Measurements from ENCODE around the gene EPS15. TPM values are rescaled to one million over a fixed set of nuclear protein-coding genes. Genes with fewer than 3 reads are reported as not detected.

The EPS15 gene
- polyA plus RNA-seq, 1 of the 3 experiments (the other 2 are of a cell fraction): 17.0 TPM

GRCh38 chr1:51418384-51418959, 100.6 kb downstream of the EPS15 start:
- H3K27me3 ChIP-seq (ENCODE audit: insufficient read depth): no peaks in the 10 kb centered on the region
- peak overlapping the region in 1 of 2 experiments; percentile 47; a peak in 1 of 4 replicates for H3K27ac ChIP-seq (ENCODE audit: low read depth in 2 of 2, low read length in 1 of 2)
- ChIA-PET CTCF (no interaction called here), POLR2A (no interaction called here)
- no peak overlapping the region for H3K9ac ChIP-seq
- no peak for TF ChIP-seq GABPA (IDR thresholded peaks at IDR 0.05; ENCODE audit: low read depth)
- TF ChIP-seq REST (IDR thresholded peaks at IDR 0.05; ENCODE audit: low read depth, low read length): no peak
- TF ChIP-seq USF1 (IDR thresholded peaks at IDR 0.05; ENCODE audit: borderline replicate concordance, low read depth): no peak
- no peak for TF ChIP-seq CTCF (IDR thresholded peaks at IDR 0.05)
- no peak for TF ChIP-seq SMC3 (IDR thresholded peaks at IDR 0.05; ENCODE audit: low read depth, low read length)
- no peak for TF ChIP-seq RCOR1 (IDR thresholded peaks at IDR 0.05; ENCODE audit: low read length)
- no peak for TF ChIP-seq ZBTB33 (IDR thresholded peaks at IDR 0.05; ENCODE audit: borderline replicate concordance, low read depth)
- TF ChIP-seq CHD2 (IDR thresholded peaks at IDR 0.05; ENCODE audit: low read length, partially characterized antibody): no peak
- no peak for TF ChIP-seq EP300 (IDR thresholded peaks at IDR 0.05; ENCODE audit: borderline replicate concordance in 1 of 2, low read depth in 1 of 2, low read length in 1 of 2)
- TF ChIP-seq ELF1 (IDR thresholded peaks at IDR 0.05): no peak
- no peak for TF ChIP-seq NFIC (IDR thresholded peaks at IDR 0.05; ENCODE audit: borderline replicate concordance)
- no peak for TF ChIP-seq RFX5 (IDR thresholded peaks at IDR 0.05; ENCODE audit: low read length)
- TF ChIP-seq EZH2phosphoT487 (IDR thresholded peaks at IDR 0.05; ENCODE audit: borderline replicate concordance, low read depth): no peak
- no peak for TF ChIP-seq TEAD4 (IDR thresholded peaks at IDR 0.05; ENCODE audit: borderline replicate concordance, insufficient read depth)
- TF ChIP-seq FOXJ3 (CRISPR knock-in tag; IDR thresholded peaks at IDR 0.05): no peak
- TF ChIP-seq TAF1 (IDR thresholded peaks at IDR 0.05; ENCODE audit: borderline replicate concordance, low read depth, low read length): no peak
- no peak for TF ChIP-seq SIN3A (IDR thresholded peaks at IDR 0.05; ENCODE audit: borderline replicate concordance, low read depth, low read length)
- no peak overlapping the region for H3K4me2 ChIP-seq
- H3K4me1 ChIP-seq (ENCODE audit: control insufficient read depth in 1 of 2, insufficient read depth in 2 of 2, low read depth in 1 of 2, low read length in 1 of 2): peaks cover 2 to 29% of the 10 kb centered on the region in 2 experiments; a peak in 3 of 4 replicates
- no peaks in the 10 kb centered on the region for H4K20me1 ChIP-seq (ENCODE audit: insufficient read depth)
- DNase-seq: no peak
- H3K9me3 ChIP-seq: no peaks in the 10 kb centered on the region
- no peak overlapping the region for H3K4me3 ChIP-seq (ENCODE audit: low read depth in 2 of 2, low read length in 1 of 2)
- H3F3A ChIP-seq (replicated peaks; ENCODE audit: insufficient read depth): peaks cover 18% of the 10 kb centered on the region
- no peak overlapping the region for H2AFZ ChIP-seq (ENCODE audit: low read depth)
- H3K79me2 ChIP-seq (ENCODE audit: insufficient read depth): no peaks in the 10 kb centered on the region; the same call in 1 of the 2 replicates
- H3K9me2 ChIP-seq: no peaks in the 10 kb centered on the region
- peaks cover 29 to 51% of the 10 kb centered on the region in 2 experiments for H3K36me3 ChIP-seq (replicated peaks in 1 of 2; ENCODE audit: control insufficient read depth in 1 of 2, insufficient read depth in 2 of 2, low read length in 1 of 2)
- 88% methylated on average over 2 of the region's 2 CpGs for WGBS (ENCODE audit: low lambda C conversion rate)

All from SK-N-SH (cell line).